K562 (cell line): ENCODE measurements around the gene BRAF. TPM values are rescaled to one million over a fixed set of nuclear protein-coding genes. Genes with fewer than 3 reads are reported as not detected.

ENCODE experiments used
- ATF6 ChIP-seq: sonication (generic); formaldehyde crosslinking; IDR thresholded peaks from 2 replicates; pipeline ENCODE4 v1.4.0; 2020; ENCODE audit warnings: mild to moderate bottlenecking, missing genetic modification reagents
- BACH1 ChIP-seq: fragments of 200-800 bp; sonication (Bioruptor generic); IDR thresholded peaks from 2 replicates; pipeline ENCODE4 v1.6.1; 2016; ENCODE audit warnings: missing genetic modification characterization, missing compliant biosample characterization
- CHD1 ChIP-seq: fragments of 200-600 bp; sonication (generic); IDR thresholded peaks from one replicate; pipeline ENCODE4 v1.6.1; 2012; ENCODE audit warnings: mild to moderate bottlenecking, moderate library complexity, low read length, inconsistent platforms
- CXXC5 ChIP-seq: fragments of 250-450 bp; sonication (Bioruptor Pico); IDR thresholded peaks from 2 replicates; pipeline ENCODE4 v1.8.0; 2022; ENCODE audit warnings: inconsistent platforms, mild to moderate bottlenecking, moderate library complexity
- DDX20 ChIP-seq: fragments of 450-650 bp; IDR thresholded peaks from 2 replicates; pipeline ENCODE4 v1.6.1; 2016; ENCODE audit warnings: missing genetic modification characterization, low read depth, mild to moderate bottlenecking, missing compliant biosample characterization, moderate library complexity
- DIDO1 ChIP-seq: fragments of 450-650 bp; IDR thresholded peaks from 2 replicates; pipeline ENCODE4 v1.6.1; 2016; ENCODE audit warnings: low read depth, missing biosample characterization, missing genetic modification characterization
- ETV1 ChIP-seq: fragments of 450-650 bp; conservative IDR thresholded peaks from 2 replicates; pipeline ENCODE4 v1.6.1; 2016; ENCODE audit warnings: missing genetic modification characterization, control low read depth, low read depth, missing compliant biosample characterization
- NR0B1 ChIP-seq: fragments of 450-650 bp; IDR thresholded peaks from one replicate; pipeline ENCODE4 v1.6.1; 2018; ENCODE audit warnings: mild to moderate bottlenecking, moderate library complexity; ENCODE audit not compliant: partially characterized antibody
- PML ChIP-seq: IDR thresholded peaks from 2 replicates; pipeline ENCODE4 v1.6.1; 2012; ENCODE audit warnings: low read length, inconsistent platforms
- POLR2G ChIP-seq: fragments of 200-400 bp; formaldehyde crosslinking; IDR thresholded peaks from 2 replicates; pipeline ENCODE4 v1.6.1; 2017; ENCODE audit warnings: low read depth, mild to moderate bottlenecking, antibody characterized with exemption, low read length, moderate library complexity
- POLR3G ChIP-seq: IDR thresholded peaks from 2 replicates; pipeline ENCODE4 v1.6.1; 2011; ENCODE audit not compliant: insufficient read length, insufficient replicate concordance; ENCODE audit errors: extremely low read depth
- SMARCA4 ChIP-seq: fragments of 450-650 bp; IDR thresholded peaks from 2 replicates; pipeline ENCODE4 v1.6.1; 2016
- SUPT5H ChIP-seq: fragments of 450-650 bp; IDR thresholded peaks from 2 replicates; pipeline ENCODE4 v1.6.1; 2016
- ZKSCAN3 ChIP-seq: fragments of 250-450 bp; sonication (Bioruptor Pico); IDR thresholded peaks from 2 replicates; pipeline ENCODE4 v1.4.0; 2020
- ZNF24 ChIP-seq: fragments of 450-650 bp; IDR thresholded peaks from 2 replicates; pipeline ENCODE4 v1.6.1; 2016
- ZNF408 ChIP-seq: fragments of 250-450 bp; sonication (Bioruptor Pico); IDR thresholded peaks from 2 replicates; pipeline ENCODE4 v1.4.0; 2020; ENCODE audit warnings: low read depth, mild to moderate bottlenecking, moderate library complexity
- ZNF77 ChIP-seq: fragments of 250-450 bp; sonication (Bioruptor Pico); IDR thresholded peaks from 2 replicates; pipeline ENCODE4 v1.5.0; 2020
- polyA plus RNA-seq, 8 experiments: library from polyadenylated mRNA; depleted of rRNA in 4 of 8; stranded (reverse) in 5 of 8; unstranded in 3 of 8; fragments of >200 nt; fragmentation: Nextera tagmentation in 2 of 8; fragmentation: Illumina TruSeq in 1 of 8; extraction: Ambion mirVana in 2 of 8; extraction: Trizol in 1 of 8; gene quantifications; 2 replicates each; pipeline versions ENCODE4 v1.2.1 to v1.2.3, GENCODE V29; 2011 to 2014; ENCODE audit warnings: inconsistent platforms in 1 of 8, missing spikeins in 1 of 8
- total RNA-seq, 7 experiments: library from RNA; depleted of rRNA in 6 of 7; stranded (reverse); fragments of >200 nt in 6 of 7; fragmentation: Illumina TruSeq in 2 of 7; extraction: Trizol in 2 of 7; gene quantifications; 2 replicates each; pipeline versions ENCODE4 v1.2.1 to v1.2.3, GENCODE V29; 2011 to 2021; ENCODE audit warnings: low replicate concordance in 1 of 7
- TF ChIP-seq, protein P1 (sequence below), 2 experiments: IDR thresholded peaks; 2 replicates each; pipeline ENCODE4 v1.6.1; 2011; ENCODE audit warnings: borderline replicate concordance in 1 of 2, control low read depth in 1 of 2, low read depth in 1 of 2, low read length in 1 of 2, mild to moderate bottlenecking in 1 of 2, mixed read lengths in 1 of 2, moderate library complexity in 1 of 2; ENCODE audit not compliant: insufficient read depth in 1 of 2, insufficient read length in 1 of 2, poor library complexity in 1 of 2, severe bottlenecking in 1 of 2; ENCODE audit errors: extremely low read depth in 1 of 2
- TF ChIP-seq, protein P2 (sequence below): sonication (generic); formaldehyde crosslinking; IDR thresholded peaks from 2 replicates; pipeline ENCODE4 v1.8.0; 2022; ENCODE audit warnings: mild to moderate bottlenecking, missing genetic modification reagents
- TF ChIP-seq, protein P3 (sequence below): fragments of 250-450 bp; sonication (Bioruptor Pico); IDR thresholded peaks from 2 replicates; pipeline ENCODE4 v1.8.0; 2021; ENCODE audit warnings: mild to moderate bottlenecking, moderate library complexity

BRAF gene
- total and polyA plus RNA-seq, 9 of the 15 experiments (the other 6 are each of a cell fraction or from before 2014, with no cell fraction given), result 3.6 to 38.3 (median 21.9) TPM

- TF ChIP-seq ATF6 (0 out of 2 replicates have a peak, but pooled peaks have one; percentile 23), POLR3G (no peak), ZNF408 (CRISPR knock-in tag) (no peak), DDX20 (tag) (no peak), ZKSCAN3 (CRISPR knock-in tag) (no peak), ZNF77 (CRISPR knock-in tag) (no peak), CHD1 (peak; percentile 24), ETV1 (tag) (no peak), DIDO1 (tag) (no peak), BACH1 (tag) (no peak), NR0B1 (no peak), SUPT5H (peak; percentile 74), CXXC5 (CRISPR knock-in tag) (peak; percentile 34), SMARCA4 (peak; percentile 21; the same call in 1 of the 2 replicates), POLR2G (peak; percentile 97), PML (peak; percentile 70), ZNF24 (no peak)
- TF ChIP-seq, protein P1, sequence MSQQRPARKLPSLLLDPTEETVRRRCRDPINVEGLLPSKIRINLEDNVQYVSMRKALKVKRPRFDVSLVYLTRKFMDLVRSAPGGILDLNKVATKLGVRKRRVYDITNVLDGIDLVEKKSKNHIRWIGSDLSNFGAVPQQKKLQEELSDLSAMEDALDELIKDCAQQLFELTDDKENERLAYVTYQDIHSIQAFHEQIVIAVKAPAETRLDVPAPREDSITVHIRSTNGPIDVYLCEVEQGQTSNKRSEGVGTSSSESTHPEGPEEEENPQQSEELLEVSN (IDR thresholded peaks at IDR 0.05; ENCODE audit: borderline replicate concordance in 1 of 2, extremely low read depth in 1 of 2, insufficient read depth in 1 of 2, insufficient read length in 1 of 2, low read depth in 1 of 2, low read length in 1 of 2, poor library complexity in 1 of 2, severe bottlenecking in 1 of 2), result no peak
- TF ChIP-seq, protein P2, sequence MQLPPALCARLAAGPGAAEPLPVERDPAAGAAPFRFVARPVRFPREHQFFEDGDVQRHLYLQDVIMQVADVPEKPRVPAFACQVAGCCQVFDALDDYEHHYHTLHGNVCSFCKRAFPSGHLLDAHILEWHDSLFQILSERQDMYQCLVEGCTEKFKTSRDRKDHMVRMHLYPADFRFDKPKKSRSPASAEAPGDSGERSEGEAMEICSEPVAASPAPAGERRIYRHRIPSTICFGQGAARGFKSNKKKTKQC, result peak; percentile 96
- TF ChIP-seq, protein P3, sequence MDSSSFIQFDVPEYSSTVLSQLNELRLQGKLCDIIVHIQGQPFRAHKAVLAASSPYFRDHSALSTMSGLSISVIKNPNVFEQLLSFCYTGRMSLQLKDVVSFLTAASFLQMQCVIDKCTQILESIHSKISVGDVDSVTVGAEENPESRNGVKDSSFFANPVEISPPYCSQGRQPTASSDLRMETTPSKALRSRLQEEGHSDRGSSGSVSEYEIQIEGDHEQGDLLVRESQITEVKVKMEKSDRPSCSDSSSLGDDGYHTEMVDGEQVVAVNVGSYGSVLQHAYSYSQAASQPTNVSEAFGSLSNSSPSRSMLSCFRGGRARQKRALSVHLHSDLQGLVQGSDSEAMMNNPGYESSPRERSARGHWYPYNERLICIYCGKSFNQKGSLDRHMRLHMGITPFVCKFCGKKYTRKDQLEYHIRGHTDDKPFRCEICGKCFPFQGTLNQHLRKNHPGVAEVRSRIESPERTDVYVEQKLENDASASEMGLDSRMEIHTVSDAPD (CRISPR knock-in tag), result no peak
Measured at GRCh38 chr7:140924019-140924820, 509 bp downstream of the BRAF start (continued).
